Measurements from ENCODE around the gene ITM2C. TPM values are rescaled to one million over a fixed set of nuclear protein-coding genes. Genes with fewer than 3 reads are reported as not detected.

The ITM2C gene
- total and polyA plus RNA-seq, 8 donors = 26.2 to 96.3 (median 41.0) TPM

- Histone ChIP-seq H3K4me3 (peak overlapping the region in 3 of 4 donors; percentile 80 to 93 (median 86)), H3K4me1 (peaks cover 0 to 14% (median 9%) of the 10 kb centered on the region in 3 donors), H3K27ac (no peak overlapping the region), H3K36me3 (no peaks in the 10 kb centered on the region), H3K9me3 (no peaks in the 10 kb centered on the region), H3K27me3 (no peaks in the 10 kb centered on the region)
- no peak for TF ChIP-seq CTCF (IDR thresholded peaks at IDR 0.05)
- 37 to 46% methylated on average over 18 of the region's 18 CpGs for WGBS, 2 donors
- FAIRE-seq (no peak), ATAC-seq (no peak), DNase-seq (peak in 1 of 6 donors; percentile 33)
- intact Hi-C loops (cut with DNase I) = no loop called here
These were observed 579 bp upstream of the ITM2C start for GRCh38 chr2:230864122-230864604.

GRCh38 chr2:230865307-230865765 lies 594 bp downstream of the ITM2C start:
- intact Hi-C loops (cut with DNase I) = no loop called here
- H3K4me3 ChIP-seq = peak overlapping the region; percentile 59 to 93 (median 83)
- no peak for FAIRE-seq
- no peak for ATAC-seq
- no peak for DNase-seq
- H3K27me3 ChIP-seq = no peaks in the 10 kb centered on the region
- no peak for TF ChIP-seq CTCF (IDR thresholded peaks at IDR 0.05)
- no peaks in the 10 kb centered on the region for H3K36me3 ChIP-seq
- WGBS, 2 donors = 4 to 8% methylated on average over 18 to 24 of the region's 24 CpGs
- H3K4me1 ChIP-seq = peaks cover 0 to 14% (median 9%) of the 10 kb centered on the region in 3 donors
- peak overlapping the region in 1 of 4 donors; percentile 26 for H3K27ac ChIP-seq
- H3K9me3 ChIP-seq = no peaks in the 10 kb centered on the region

- Histone ChIP-seq H3K36me3 (no peaks in the 10 kb centered on the region), H3K27me3 (no peaks in the 10 kb centered on the region), H3K4me3 (peak overlapping the region in 2 of 4 donors; percentile 80 to 93), H3K27ac (peak overlapping the region in 1 of 4 donors; percentile 22), H3K4me1 (peaks cover 0 to 14% (median 9%) of the 10 kb centered on the region in 3 donors), H3K9me3 (no peaks in the 10 kb centered on the region)
- FAIRE-seq = no peak
- peak; percentile 30 to 40 (median 37) for ATAC-seq
- intact Hi-C loops (cut with DNase I) = no loop called here
- WGBS, 2 donors = 41 to 43% methylated on average over 30 to 35 of the region's 35 CpGs
- peak in 4 of 6 donors; percentile 33 to 81 (median 54) for DNase-seq
- no peak for TF ChIP-seq CTCF (IDR thresholded peaks at IDR 0.05)
These were observed 1.3 kb downstream of the ITM2C start for GRCh38 chr2:230865766-230866755.

GRCh38 chr2:230866756-230867523 lies 2.2 kb downstream of the ITM2C start:
- TF ChIP-seq CTCF (IDR thresholded peaks at IDR 0.05) = no peak
- no peaks in the 10 kb centered on the region for H3K9me3 ChIP-seq
- H3K27ac ChIP-seq = peak overlapping the region in 3 of 4 donors; percentile 2 to 18 (median 8)
- H3K4me3 ChIP-seq = no peak overlapping the region
- intact Hi-C loops (cut with DNase I) = no loop called here
- H3K4me1 ChIP-seq = peaks cover 0 to 14% (median 9%) of the 10 kb centered on the region in 3 donors
- no peaks in the 10 kb centered on the region for H3K27me3 ChIP-seq
- ATAC-seq (peak in 3 of 4 donors; percentile 8 to 24 (median 12)), FAIRE-seq (no peak), DNase-seq (peak in 4 of 6 donors; percentile 48 to 75 (median 63))
- no peaks in the 10 kb centered on the region for H3K36me3 ChIP-seq
- 22 to 27% methylated on average over 13 of the region's 13 CpGs for WGBS, 2 donors

Measured in pancreas (tissue), 10 donors.